Neuronal stem cell (in vitro differentiated cells): ENCODE results near the gene CKAP2.
"Not testable (repeated sequence)": the region's sequence is repeated elsewhere in the genome, so short reads cannot be mapped to it uniquely, and the experiment has no call there.

Experiments
- DNase-seq: peaks from one replicate; pipeline ENCODE4 v3.0.0-alpha.2; 2013; ENCODE audit warnings: low spot score
- H2AFZ ChIP-seq: one replicate; pipeline ENCODE4 v1.6.1; 2013; ENCODE audit warnings: mild to moderate bottlenecking, low read length, inconsistent platforms
- H2AK5ac ChIP-seq: 2 replicates; pipeline ENCODE4 v1.6.1; 2013; ENCODE audit warnings: low read depth, mild to moderate bottlenecking, inconsistent platforms, low read length, moderate library complexity, mixed read lengths
- H2BK120ac ChIP-seq: 2 replicates; pipeline ENCODE4 v1.6.1; 2013; ENCODE audit warnings: low read depth, mild to moderate bottlenecking, inconsistent platforms, low read length, moderate library complexity, mixed read lengths
- H2BK12ac ChIP-seq: one replicate; pipeline ENCODE4 v1.6.1; 2013; ENCODE audit warnings: low read length, inconsistent platforms
- H2BK15ac ChIP-seq: 2 replicates; pipeline ENCODE4 v1.6.1; 2013; ENCODE audit warnings: mild to moderate bottlenecking, low read length, inconsistent platforms, mixed read lengths
- H2BK5ac ChIP-seq: one replicate; pipeline ENCODE4 v1.6.1; 2013; ENCODE audit warnings: inconsistent platforms, mild to moderate bottlenecking, low read length, moderate library complexity
- H3K14ac ChIP-seq: one replicate; pipeline ENCODE4 v1.6.1; 2013; ENCODE audit warnings: low read length, inconsistent platforms
- H3K18ac ChIP-seq: 2 replicates; pipeline ENCODE4 v1.6.1; 2013; ENCODE audit warnings: low read length, inconsistent platforms
- H3K23ac ChIP-seq: 2 replicates; pipeline ENCODE4 v1.6.1; 2013; ENCODE audit warnings: low read depth, mild to moderate bottlenecking, mixed read lengths, low read length, inconsistent platforms; ENCODE audit not compliant: poor library complexity
- H3K27ac ChIP-seq: replicated peaks from 3 replicates; pipeline ENCODE4 v1.5.1; 2013; ENCODE audit warnings: low read length, inconsistent platforms
- H3K27me3 ChIP-seq, 3 experiments: 2 replicates each; pipeline ENCODE4 v1.6.1; 2013; ENCODE audit warnings: low read length in 3 of 3, mild to moderate bottlenecking in 2 of 3, inconsistent platforms in 1 of 3, low read depth in 1 of 3, mixed read lengths in 1 of 3, moderate library complexity in 1 of 3; ENCODE audit not compliant: control insufficient read depth in 3 of 3, insufficient read depth in 3 of 3
- H3K36me3 ChIP-seq, 2 donors: replicated peaks in 1 of 2; 2 replicates each; pipeline ENCODE4 v1.6.1; 2013; ENCODE audit warnings: low read length in 2 of 2; ENCODE audit not compliant: control insufficient read depth in 2 of 2, insufficient read depth in 2 of 2
- H3K4ac ChIP-seq: 2 replicates; pipeline ENCODE4 v1.6.1; 2013; ENCODE audit warnings: inconsistent platforms, mild to moderate bottlenecking, low read length, moderate library complexity
- H3K4me1 ChIP-seq, 2 donors: 1 replicate in 1 of 2; 2 replicates in 1 of 2; pipeline ENCODE4 v1.6.1; 2013; ENCODE audit warnings: low read length in 2 of 2, low read depth in 1 of 2; ENCODE audit not compliant: control insufficient read depth in 2 of 2, insufficient read depth in 1 of 2
- H3K4me2 ChIP-seq: one replicate; pipeline ENCODE4 v1.6.1; 2013; ENCODE audit warnings: mild to moderate bottlenecking, low read length, inconsistent platforms; ENCODE audit not compliant: insufficient read depth, poor library complexity, severe bottlenecking
- H3K4me3 ChIP-seq, 2 donors: 2 replicates each; pipeline ENCODE4 v1.5.1; 2013; ENCODE audit warnings: low read length in 2 of 2, mild to moderate bottlenecking in 2 of 2, inconsistent platforms in 1 of 2, moderate library complexity in 1 of 2
- H3K79me1 ChIP-seq: one replicate; pipeline ENCODE4 v1.6.1; 2013; ENCODE audit warnings: low read depth, mild to moderate bottlenecking, inconsistent platforms, low read length, moderate library complexity
- H3K9ac ChIP-seq: one replicate; pipeline ENCODE4 v1.6.1; 2013; ENCODE audit warnings: mild to moderate bottlenecking, low read depth, low read length, inconsistent platforms; ENCODE audit not compliant: poor library complexity
- H3K9me3 ChIP-seq, 2 donors: replicated peaks in 1 of 2; 2 replicates each; pipeline versions ENCODE3 to v1.6.1; 2013; ENCODE audit warnings: low read length in 2 of 2, mild to moderate bottlenecking in 2 of 2, inconsistent platforms in 1 of 2, low read depth in 1 of 2, mixed read lengths in 1 of 2, moderate library complexity in 1 of 2; ENCODE audit not compliant: control insufficient read depth in 2 of 2, insufficient read depth in 1 of 2
- H4K8ac ChIP-seq: one replicate; pipeline ENCODE4 v1.6.1; 2013; ENCODE audit warnings: low read depth, mild to moderate bottlenecking, inconsistent platforms, low read length, moderate library complexity
- H4K91ac ChIP-seq: one replicate; pipeline ENCODE4 v1.6.1; 2013; ENCODE audit warnings: low read length, low read depth, mild to moderate bottlenecking, inconsistent platforms; ENCODE audit not compliant: poor library complexity
- WGBS, 2 donors: extraction: QIAGEN DNeasy Blood & Tissue Kit; methylation state at CpG; one replicate each; pipeline ENCODE4 v1.1.7; 2013; ENCODE audit warnings: missing lambda C conversion rate in 2 of 2, mixed read lengths in 1 of 2; ENCODE audit not compliant: insufficient read length in 2 of 2, insufficient replicate concordance in 1 of 2; ENCODE audit errors: extremely low coverage in 2 of 2; 5-methylcytosine and 5-hydroxymethylcytosine counted together

Gene CKAP2

GRCh38 chr13:52491015-52491414 lies 35.7 kb downstream of the CKAP2 start:
- not testable (repeated sequence) for H3K4ac ChIP-seq, H4K8ac ChIP-seq, H3K23ac ChIP-seq, H2AK5ac ChIP-seq, H3K4me1 ChIP-seq, H3K79me1 ChIP-seq, H3K14ac ChIP-seq, H3K9me3 ChIP-seq, H2BK5ac ChIP-seq, H2BK12ac ChIP-seq, H3K27ac ChIP-seq, H2AFZ ChIP-seq, H4K91ac ChIP-seq, H3K27me3 ChIP-seq, H3K18ac ChIP-seq, H3K4me3 ChIP-seq, H2BK15ac ChIP-seq, DNase-seq, H3K4me2 ChIP-seq, H3K36me3 ChIP-seq, H2BK120ac ChIP-seq, H3K9ac ChIP-seq
- WGBS, 2 donors, result no CpG with 5 or more reads among the region's 5 CpGs

GRCh38 chr13:52494241-52494640 lies 39.0 kb downstream of the CKAP2 start:
- H3K4me1 ChIP-seq, H3K14ac ChIP-seq, H2AK5ac ChIP-seq, H3K36me3 ChIP-seq, H4K8ac ChIP-seq, H3K23ac ChIP-seq, H2BK12ac ChIP-seq, H3K79me1 ChIP-seq, H3K27me3 ChIP-seq, H2AFZ ChIP-seq, H3K4me2 ChIP-seq, H3K9ac ChIP-seq, H3K9me3 ChIP-seq, DNase-seq, H3K18ac ChIP-seq, H3K4me3 ChIP-seq, H2BK5ac ChIP-seq, H4K91ac ChIP-seq, H2BK15ac ChIP-seq, H2BK120ac ChIP-seq, H3K27ac ChIP-seq, H3K4ac ChIP-seq: not testable (repeated sequence)
- WGBS, 2 donors, result no CpG with 5 or more reads among the region's 5 CpGs

- not testable (repeated sequence) for H4K8ac ChIP-seq, H2BK12ac ChIP-seq, H3K23ac ChIP-seq, H3K36me3 ChIP-seq, H2BK15ac ChIP-seq, H2BK120ac ChIP-seq, H3K27ac ChIP-seq, H3K9me3 ChIP-seq, H3K18ac ChIP-seq, DNase-seq, H2BK5ac ChIP-seq, H3K79me1 ChIP-seq, H3K4ac ChIP-seq, H3K14ac ChIP-seq, H2AK5ac ChIP-seq, H3K4me1 ChIP-seq, H4K91ac ChIP-seq, H3K27me3 ChIP-seq, H3K9ac ChIP-seq, H3K4me3 ChIP-seq, H3K4me2 ChIP-seq, H2AFZ ChIP-seq
- WGBS, 2 donors, result no CpG with 5 or more reads among the region's 3 CpGs
These were observed 42.7 kb downstream of the CKAP2 start for GRCh38 chr13:52497979-52498378.

GRCh38 chr13:52502277-52502676 lies 47.0 kb downstream of the CKAP2 start:
- not testable (repeated sequence) for H3K4ac ChIP-seq, H3K14ac ChIP-seq, H3K9me3 ChIP-seq, H3K36me3 ChIP-seq, H3K27me3 ChIP-seq, H2BK5ac ChIP-seq, H2BK12ac ChIP-seq, H2AFZ ChIP-seq, DNase-seq, H3K18ac ChIP-seq, H3K4me2 ChIP-seq, H4K8ac ChIP-seq, H2AK5ac ChIP-seq, H3K27ac ChIP-seq, H3K9ac ChIP-seq, H3K4me1 ChIP-seq, H3K79me1 ChIP-seq, H3K4me3 ChIP-seq, H4K91ac ChIP-seq, H2BK15ac ChIP-seq, H3K23ac ChIP-seq, H2BK120ac ChIP-seq
- no CpG with 5 or more reads among the region's 7 CpGs for WGBS, 2 donors
